Forelimb muscle (tissue), 1 donor: Measurements from ENCODE around the gene SMTNL2. TPM values are rescaled to one million over a fixed set of nuclear protein-coding genes. Genes with fewer than 3 reads are reported as not detected.

Experiments used
- DNase-seq: peaks from one replicate; pipeline ENCODE4 v3.0.0-alpha.2; 2013; ENCODE audit warnings: low read depth
- polyA plus RNA-seq: library from polyadenylated mRNA; unstranded; fragments of 120-200 nt; gene quantifications from one replicate; pipeline ENCODE4 v1.2.1, GENCODE V29; 2013; ENCODE audit not compliant: insufficient read length

Gene SMTNL2
- 163 TPM for polyA plus RNA-seq

- DNase-seq: no peak
Measured at GRCh38 chr17:4584101-4584916, at the start of gene SMTNL2. Gene SMTNL2 (plus strand): TSS chr17:4584529. CDS start chr17:4584606, 77 bp downstream.

- no peak for DNase-seq
Measured at GRCh38 chr17:4534928-4535666, 49.2 kb upstream of the SMTNL2 start.

- no peak for DNase-seq
Measured at GRCh38 chr17:4535667-4536258, 48.6 kb upstream of the SMTNL2 start.

- no peak for DNase-seq
Measured at GRCh38 chr17:4536259-4536741, 48.0 kb upstream of the SMTNL2 start.

- no peak for DNase-seq
Measured at GRCh38 chr17:4536742-4537411, 47.5 kb upstream of the SMTNL2 start.

GRCh38 chr17:4537451-4538235 is 46.7 kb upstream of the SMTNL2 start:
- no peak for DNase-seq

- no peak for DNase-seq
Measured at GRCh38 chr17:4538236-4539002, 45.9 kb upstream of the SMTNL2 start.

- no peak for DNase-seq
Measured at GRCh38 chr17:4539025-4539424, 45.3 kb upstream of the SMTNL2 start.

GRCh38 chr17:4539576-4540223 is 44.6 kb upstream of the SMTNL2 start:
- DNase-seq: no peak

GRCh38 chr17:4540224-4540651 is 44.1 kb upstream of the SMTNL2 start:
- no peak for DNase-seq

GRCh38 chr17:4540687-4541327 is 43.5 kb upstream of the SMTNL2 start:
- DNase-seq: no peak

GRCh38 chr17:4541328-4542002 is 42.9 kb upstream of the SMTNL2 start:
- no peak for DNase-seq

GRCh38 chr17:4542003-4542725 is 42.2 kb upstream of the SMTNL2 start:
- DNase-seq: no peak

- DNase-seq: no peak
Measured at GRCh38 chr17:4542726-4543191, 41.6 kb upstream of the SMTNL2 start.

- DNase-seq: no peak
Measured at GRCh38 chr17:4543557-4544026, 40.7 kb upstream of the SMTNL2 start.

GRCh38 chr17:4544135-4544950 is 40.0 kb upstream of the SMTNL2 start:
- DNase-seq: no peak

GRCh38 chr17:4544951-4545216 is 39.4 kb upstream of the SMTNL2 start:
- no peak for DNase-seq
